ENCODE results near the gene SPEF1.
A peak's percentile ranks its signal among the peaks of the same experiment; 100 is the strongest.

SPEF1 gene

GRCh38 chr20:3749087-3749688 lies 32.1 kb downstream of the SPEF1 start:
- DNase-seq = no peak
- Histone ChIP-seq H3K4me2 (ENCODE audit: low read length, poor library complexity, severe bottlenecking) (no peak overlapping the region), H4K8ac (ENCODE audit: low read length) (peak overlapping the region; percentile 71), H3K27ac (ENCODE audit: low read length, poor library complexity, severe bottlenecking) (no peak overlapping the region), H3K4ac (ENCODE audit: low read depth in 1 of 2, low read length in 2 of 2) (peak overlapping the region in 1 of 2 experiments; percentile 58), H4K91ac (ENCODE audit: low read length) (peak overlapping the region; percentile 77), H3K23ac (ENCODE audit: low read length in 2 of 2) (no peak overlapping the region), H3K79me1 (replicated peaks; ENCODE audit: low read length, poor library complexity, severe bottlenecking) (no peaks in the 10 kb centered on the region), H2BK5ac (ENCODE audit: low read depth, low read length, poor library complexity, severe bottlenecking) (no peak overlapping the region), H3K14ac (ENCODE audit: low read length in 2 of 2) (no peak overlapping the region), H3K36me3 (ENCODE audit: control insufficient read depth in 1 of 2, insufficient read depth in 2 of 2, low read depth in 1 of 2, low read length in 2 of 2) (peaks cover 13 to 19% of the 10 kb centered on the region in 2 experiments), H2BK15ac (ENCODE audit: low read depth, poor library complexity, severe bottlenecking) (no peak overlapping the region), H2BK120ac (ENCODE audit: low read depth, low read length) (no peak overlapping the region), H3K9me3 (ENCODE audit: control insufficient read depth, low read length) (no peaks in the 10 kb centered on the region), H2AK5ac (ENCODE audit: low read length, severe bottlenecking) (no peak overlapping the region), H2BK12ac (ENCODE audit: low read length in 2 of 2) (no peak overlapping the region), H3K9ac (ENCODE audit: low read length) (no peak overlapping the region), H3K4me3 (ENCODE audit: insufficient read depth in 1 of 2, low read depth in 1 of 2, low read length in 2 of 2) (no peak overlapping the region), H3K18ac (ENCODE audit: low read depth in 1 of 2, low read length in 2 of 2) (peak overlapping the region in 1 of 2 experiments; percentile 14), H2AFZ (ENCODE audit: low read depth, low read length) (peak overlapping the region; percentile 29), H3K4me1 (ENCODE audit: control insufficient read depth, insufficient read depth, low read depth, low read length) (peaks cover 24% of the 10 kb centered on the region), H3K27me3 (ENCODE audit: control insufficient read depth in 1 of 2, insufficient read depth in 1 of 2, low read length in 2 of 2) (peaks cover 0 to 66% of the 10 kb centered on the region in 2 experiments)
- 89% methylated on average over 18 of the region's 24 CpGs for WGBS

- Histone ChIP-seq H4K91ac (ENCODE audit: low read length) (no peak overlapping the region), H3K9me3 (ENCODE audit: control insufficient read depth, low read length) (no peaks in the 10 kb centered on the region), H3K4me3 (ENCODE audit: insufficient read depth in 1 of 2, low read depth in 1 of 2, low read length in 2 of 2) (no peak overlapping the region), H3K14ac (ENCODE audit: low read length in 2 of 2) (no peak overlapping the region), H2BK12ac (ENCODE audit: low read length in 2 of 2) (no peak overlapping the region), H3K4me1 (ENCODE audit: control insufficient read depth, insufficient read depth, low read depth, low read length) (peaks cover 24% of the 10 kb centered on the region), H3K23ac (ENCODE audit: low read length in 2 of 2) (no peak overlapping the region), H3K4me2 (ENCODE audit: low read length, poor library complexity, severe bottlenecking) (no peak overlapping the region), H4K8ac (ENCODE audit: low read length) (no peak overlapping the region), H3K27ac (ENCODE audit: low read length, poor library complexity, severe bottlenecking) (no peak overlapping the region), H3K79me1 (replicated peaks; ENCODE audit: low read length, poor library complexity, severe bottlenecking) (no peaks in the 10 kb centered on the region), H2BK15ac (ENCODE audit: low read depth, poor library complexity, severe bottlenecking) (no peak overlapping the region), H3K27me3 (ENCODE audit: control insufficient read depth in 1 of 2, insufficient read depth in 1 of 2, low read length in 2 of 2) (peaks cover 0 to 69% of the 10 kb centered on the region in 2 experiments), H2BK120ac (ENCODE audit: low read depth, low read length) (no peak overlapping the region), H2AK5ac (ENCODE audit: low read length, severe bottlenecking) (no peak overlapping the region), H3K36me3 (ENCODE audit: control insufficient read depth in 1 of 2, insufficient read depth in 2 of 2, low read depth in 1 of 2, low read length in 2 of 2) (peaks cover 13 to 14% of the 10 kb centered on the region in 2 experiments), H3K4ac (ENCODE audit: low read depth in 1 of 2, low read length in 2 of 2) (no peak overlapping the region), H3K18ac (ENCODE audit: low read depth in 1 of 2, low read length in 2 of 2) (no peak overlapping the region), H2BK5ac (ENCODE audit: low read depth, low read length, poor library complexity, severe bottlenecking) (no peak overlapping the region), H2AFZ (ENCODE audit: low read depth, low read length) (no peak overlapping the region), H3K9ac (ENCODE audit: low read length) (no peak overlapping the region)
- WGBS = 87% methylated on average over 15 of the region's 16 CpGs
- DNase-seq = no peak
Observed at GRCh38 chr20:3748073-3748472, 33.2 kb downstream of the SPEF1 start.

GRCh38 chr20:3747471-3747870 lies 33.8 kb downstream of the SPEF1 start:
- Histone ChIP-seq H3K18ac (ENCODE audit: low read depth in 1 of 2, low read length in 2 of 2) (no peak overlapping the region), H3K23ac (ENCODE audit: low read length in 2 of 2) (no peak overlapping the region), H3K27ac (ENCODE audit: low read length, poor library complexity, severe bottlenecking) (no peak overlapping the region), H4K91ac (ENCODE audit: low read length) (no peak overlapping the region), H3K4ac (ENCODE audit: low read depth in 1 of 2, low read length in 2 of 2) (no peak overlapping the region), H2BK15ac (ENCODE audit: low read depth, poor library complexity, severe bottlenecking) (no peak overlapping the region), H2BK120ac (ENCODE audit: low read depth, low read length) (no peak overlapping the region), H2AK5ac (ENCODE audit: low read length, severe bottlenecking) (no peak overlapping the region), H3K14ac (ENCODE audit: low read length in 2 of 2) (no peak overlapping the region), H3K9ac (ENCODE audit: low read length) (no peak overlapping the region), H3K4me3 (ENCODE audit: insufficient read depth in 1 of 2, low read depth in 1 of 2, low read length in 2 of 2) (no peak overlapping the region), H3K4me2 (ENCODE audit: low read length, poor library complexity, severe bottlenecking) (no peak overlapping the region), H3K4me1 (ENCODE audit: control insufficient read depth, insufficient read depth, low read depth, low read length) (peaks cover 24% of the 10 kb centered on the region), H2BK12ac (ENCODE audit: low read length in 2 of 2) (no peak overlapping the region), H3K36me3 (ENCODE audit: control insufficient read depth in 1 of 2, insufficient read depth in 2 of 2, low read depth in 1 of 2, low read length in 2 of 2) (peaks cover 13 to 14% of the 10 kb centered on the region in 2 experiments), H3K9me3 (ENCODE audit: control insufficient read depth, low read length) (no peaks in the 10 kb centered on the region), H4K8ac (ENCODE audit: low read length) (no peak overlapping the region), H2BK5ac (ENCODE audit: low read depth, low read length, poor library complexity, severe bottlenecking) (no peak overlapping the region), H2AFZ (ENCODE audit: low read depth, low read length) (no peak overlapping the region), H3K79me1 (replicated peaks; ENCODE audit: low read length, poor library complexity, severe bottlenecking) (no peaks in the 10 kb centered on the region), H3K27me3 (ENCODE audit: control insufficient read depth in 1 of 2, insufficient read depth in 1 of 2, low read length in 2 of 2) (peaks cover 0 to 69% of the 10 kb centered on the region in 2 experiments)
- no peak for DNase-seq
- WGBS = 85% methylated on average over 2 of the region's 2 CpGs

GRCh38 chr20:3745686-3746173 lies 35.5 kb downstream of the SPEF1 start:
- Histone ChIP-seq H3K27me3 (ENCODE audit: control insufficient read depth in 1 of 2, insufficient read depth in 1 of 2, low read length in 2 of 2) (peaks cover 1 to 63% of the 10 kb centered on the region in 2 experiments), H4K8ac (ENCODE audit: low read length) (no peak overlapping the region), H3K4ac (ENCODE audit: low read depth in 1 of 2, low read length in 2 of 2) (no peak overlapping the region), H3K14ac (ENCODE audit: low read length in 2 of 2) (no peak overlapping the region), H3K23ac (ENCODE audit: low read length in 2 of 2) (no peak overlapping the region), H2AK5ac (ENCODE audit: low read length, severe bottlenecking) (no peak overlapping the region), H3K4me2 (ENCODE audit: low read length, poor library complexity, severe bottlenecking) (no peak overlapping the region), H2BK15ac (ENCODE audit: low read depth, poor library complexity, severe bottlenecking) (no peak overlapping the region), H3K9me3 (ENCODE audit: control insufficient read depth, low read length) (no peaks in the 10 kb centered on the region), H3K36me3 (ENCODE audit: control insufficient read depth in 1 of 2, insufficient read depth in 2 of 2, low read depth in 1 of 2, low read length in 2 of 2) (peaks cover 0 to 5% of the 10 kb centered on the region in 2 experiments), H3K27ac (ENCODE audit: low read length, poor library complexity, severe bottlenecking) (no peak overlapping the region), H2BK5ac (ENCODE audit: low read depth, low read length, poor library complexity, severe bottlenecking) (no peak overlapping the region), H3K4me3 (ENCODE audit: insufficient read depth in 1 of 2, low read depth in 1 of 2, low read length in 2 of 2) (no peak overlapping the region), H2AFZ (ENCODE audit: low read depth, low read length) (no peak overlapping the region), H4K91ac (ENCODE audit: low read length) (no peak overlapping the region), H3K18ac (ENCODE audit: low read depth in 1 of 2, low read length in 2 of 2) (no peak overlapping the region), H3K9ac (ENCODE audit: low read length) (no peak overlapping the region), H2BK12ac (ENCODE audit: low read length in 2 of 2) (no peak overlapping the region), H2BK120ac (ENCODE audit: low read depth, low read length) (no peak overlapping the region), H3K79me1 (replicated peaks; ENCODE audit: low read length, poor library complexity, severe bottlenecking) (no peaks in the 10 kb centered on the region), H3K4me1 (ENCODE audit: control insufficient read depth, insufficient read depth, low read depth, low read length) (peaks cover 16% of the 10 kb centered on the region)
- DNase-seq = no peak
- 82% methylated on average over 11 of the region's 11 CpGs for WGBS
